Breast epithelium (tissue), 3 donors: Measurements from ENCODE around the gene YOD1.

Experiments
- POLR2A ChIP-seq: fragments of 450-650 bp; IDR thresholded peaks from one replicate; pipeline ENCODE4 v1.6.1; 2016; ENCODE audit warnings: antibody characterized with exemption, mild to moderate bottlenecking, moderate library complexity
- POLR2AphosphoS5 ChIP-seq, 3 donors: sonication (generic); formaldehyde crosslinking; IDR thresholded peaks; one replicate each; pipeline ENCODE4 v1.6.1; 2017; ENCODE audit warnings: antibody characterized with exemption in 3 of 3
- TF ChIP-seq, protein P1 (sequence below), 3 donors: fragments of 450-650 bp; IDR thresholded peaks; one replicate each; pipeline ENCODE4 v1.5.1; 2016 to 2017; ENCODE audit warnings: antibody characterized with exemption in 3 of 3, mild to moderate bottlenecking in 3 of 3, moderate library complexity in 3 of 3

DNA sequence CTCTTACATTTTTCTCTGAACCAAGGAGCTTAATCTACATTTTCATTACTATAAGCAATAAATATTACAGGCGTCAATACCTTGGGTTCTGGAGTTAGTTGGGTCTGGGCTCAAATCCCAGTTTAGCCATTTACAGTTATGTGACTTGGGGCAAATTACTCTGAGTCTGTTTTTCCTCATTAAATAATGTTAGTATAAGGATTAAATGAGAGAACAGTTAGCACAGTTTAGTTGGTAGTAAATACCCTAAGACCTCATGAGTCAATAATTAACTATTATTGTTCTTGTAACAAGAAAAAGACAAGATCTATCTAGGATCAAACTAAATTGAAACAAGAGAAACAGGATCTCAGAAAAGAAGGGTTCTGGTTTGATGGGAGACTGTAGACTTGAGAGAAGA is 23.1 kb downstream of the YOD1 start:
- TF ChIP-seq POLR2A (no peak), POLR2AphosphoS5 (IDR thresholded peaks at IDR 0.05) (no peak)
- TF ChIP-seq, protein P1, sequence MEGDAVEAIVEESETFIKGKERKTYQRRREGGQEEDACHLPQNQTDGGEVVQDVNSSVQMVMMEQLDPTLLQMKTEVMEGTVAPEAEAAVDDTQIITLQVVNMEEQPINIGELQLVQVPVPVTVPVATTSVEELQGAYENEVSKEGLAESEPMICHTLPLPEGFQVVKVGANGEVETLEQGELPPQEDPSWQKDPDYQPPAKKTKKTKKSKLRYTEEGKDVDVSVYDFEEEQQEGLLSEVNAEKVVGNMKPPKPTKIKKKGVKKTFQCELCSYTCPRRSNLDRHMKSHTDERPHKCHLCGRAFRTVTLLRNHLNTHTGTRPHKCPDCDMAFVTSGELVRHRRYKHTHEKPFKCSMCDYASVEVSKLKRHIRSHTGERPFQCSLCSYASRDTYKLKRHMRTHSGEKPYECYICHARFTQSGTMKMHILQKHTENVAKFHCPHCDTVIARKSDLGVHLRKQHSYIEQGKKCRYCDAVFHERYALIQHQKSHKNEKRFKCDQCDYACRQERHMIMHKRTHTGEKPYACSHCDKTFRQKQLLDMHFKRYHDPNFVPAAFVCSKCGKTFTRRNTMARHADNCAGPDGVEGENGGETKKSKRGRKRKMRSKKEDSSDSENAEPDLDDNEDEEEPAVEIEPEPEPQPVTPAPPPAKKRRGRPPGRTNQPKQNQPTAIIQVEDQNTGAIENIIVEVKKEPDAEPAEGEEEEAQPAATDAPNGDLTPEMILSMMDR (IDR thresholded peaks at IDR 0.05), result no peak
